Measurements from ENCODE around the gene CHD5.

The CHD5 gene

DNA sequence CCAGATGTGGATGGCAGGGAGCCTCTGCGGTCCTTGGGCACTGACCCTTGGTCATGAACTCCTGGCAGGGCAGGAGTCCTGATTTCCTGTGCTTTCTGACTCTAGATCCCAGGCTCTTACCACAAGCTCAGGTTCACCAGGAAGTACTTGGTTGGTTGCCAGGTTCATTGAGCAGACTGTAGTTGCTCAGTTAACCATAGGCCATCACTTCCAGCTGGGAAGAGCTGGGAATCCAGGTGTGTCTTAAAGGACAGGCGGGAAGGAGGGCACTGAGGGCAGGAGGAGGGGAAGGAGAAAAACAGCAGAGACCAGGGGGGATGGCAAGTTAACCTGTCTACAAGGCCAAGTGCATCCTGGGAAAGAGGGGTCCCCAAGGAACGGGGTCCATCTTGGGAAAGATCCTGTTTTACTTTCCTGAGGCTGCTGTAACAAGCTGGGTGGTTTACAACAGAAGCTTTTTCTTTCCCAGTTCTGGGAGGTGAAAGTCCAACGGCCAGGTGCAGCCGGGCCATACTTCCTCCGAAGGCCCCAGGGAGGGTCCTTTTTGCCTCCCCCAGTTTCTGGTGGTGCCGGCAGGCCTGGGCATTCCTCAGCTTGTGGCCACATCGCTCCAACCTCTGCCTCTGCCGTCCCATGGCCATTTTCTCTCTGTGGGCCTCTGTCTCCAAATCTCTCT, 122.8 kb downstream of the CHD5 start:
- no peak for DNase-seq (ENCODE audit: low spot score)

DNA sequence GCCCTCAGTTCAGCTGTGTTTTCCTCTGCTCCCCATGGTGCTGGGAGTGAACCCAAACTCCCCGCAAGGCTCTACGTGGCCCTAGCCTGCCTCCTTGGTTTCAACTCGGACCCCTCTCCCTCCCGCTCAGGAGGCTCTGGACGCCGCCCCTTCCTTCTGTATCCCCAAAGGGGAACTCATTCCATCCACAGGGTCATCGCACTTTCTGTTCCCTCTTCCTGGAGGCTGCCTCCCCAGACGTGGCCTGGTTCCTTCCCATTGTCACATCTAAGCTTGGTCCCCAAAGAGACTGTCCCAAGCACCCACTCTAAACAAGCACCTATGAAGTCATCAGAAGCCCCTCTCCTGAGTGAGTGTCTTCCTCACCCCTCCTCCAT, 123.6 kb downstream of the CHD5 start:
- DNase-seq (ENCODE audit: low spot score): no peak

DNA sequence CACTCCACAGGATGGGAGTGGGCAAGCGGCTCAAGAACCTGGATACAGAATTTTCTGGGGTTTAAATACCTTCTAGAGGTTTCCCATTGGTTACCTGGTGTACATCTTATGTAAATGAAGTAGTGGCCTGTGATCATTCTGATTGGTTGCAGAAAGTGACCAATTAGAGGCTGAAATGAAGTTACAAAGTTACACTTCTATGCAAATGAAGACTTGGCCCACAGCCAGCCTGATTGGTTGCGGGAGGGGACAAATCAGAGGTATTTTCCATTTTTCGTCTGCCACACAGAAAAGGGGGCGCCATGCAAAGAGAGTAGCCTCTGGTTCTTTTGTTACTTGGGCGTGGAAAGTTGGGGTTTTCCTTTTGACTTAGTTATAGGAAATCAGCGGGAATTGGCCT, 125.5 kb downstream of the CHD5 start:
- DNase-seq (ENCODE audit: low spot score): no peak

DNA sequence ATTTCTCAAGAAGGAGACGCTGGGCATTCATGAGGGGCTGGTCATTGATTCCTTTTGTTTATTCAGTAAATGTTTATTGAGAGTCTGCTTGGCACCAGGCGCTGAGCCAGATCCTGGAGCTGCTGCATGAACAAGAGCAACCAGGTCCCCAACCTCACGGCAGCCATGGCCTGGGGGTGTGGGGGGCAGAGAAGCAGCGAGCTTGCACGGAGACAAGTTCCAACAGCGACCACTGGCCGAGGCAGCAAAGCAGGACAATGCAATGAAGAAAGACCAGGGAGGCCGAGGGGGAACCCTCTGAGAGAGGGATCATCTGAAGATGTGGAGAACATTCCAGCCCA, 126.9 kb downstream of the CHD5 start:
- DNase-seq (ENCODE audit: low spot score): no peak

DNA sequence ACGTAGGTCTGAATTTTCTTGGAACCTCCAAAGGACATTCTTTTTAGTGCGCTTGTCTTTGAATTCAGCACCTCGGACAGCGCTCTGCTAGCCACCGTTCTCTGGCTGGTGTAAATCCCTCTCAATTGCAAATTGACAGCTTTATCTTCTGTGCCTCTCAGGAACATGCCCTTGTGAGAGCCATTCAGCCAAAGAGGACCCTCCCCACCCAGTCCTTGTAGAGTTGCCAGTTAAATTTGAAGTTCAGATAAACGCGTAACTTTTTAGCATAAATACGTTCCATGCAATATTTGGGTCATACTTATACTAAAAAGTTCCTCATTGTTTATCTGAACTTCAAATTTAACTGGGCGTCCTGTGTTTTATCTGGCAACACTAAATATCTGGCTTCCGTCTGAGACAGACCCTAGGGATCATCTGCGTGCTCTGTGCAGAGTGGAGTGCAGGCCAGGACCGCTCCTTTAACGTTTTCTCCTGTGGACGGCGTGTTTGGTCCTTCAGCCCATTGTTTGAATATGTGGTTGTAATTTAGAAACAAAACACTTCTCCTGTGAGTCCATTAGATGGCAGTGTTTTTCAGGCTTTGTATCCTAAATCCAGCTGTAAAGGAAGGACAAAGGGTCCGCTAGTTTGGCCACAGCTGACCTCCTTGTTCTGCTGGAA, 127.4 kb downstream of the CHD5 start:
- peak; percentile 86 for DNase-seq (ENCODE audit: low spot score)
